C4-2B (cell line): Measurements from ENCODE around the gene CFAP126.

Experiments
- ZFX ChIP-seq: fragments of 450-650 bp; IDR thresholded peaks from 2 replicates; pipeline ENCODE4 v1.6.1; 2017
- TF ChIP-seq, protein P1 (sequence below): fragments of 450-650 bp; conservative IDR thresholded peaks from 2 replicates; pipeline ENCODE4 v1.5.1; 2017; ENCODE audit warnings: mild to moderate bottlenecking

DNA sequence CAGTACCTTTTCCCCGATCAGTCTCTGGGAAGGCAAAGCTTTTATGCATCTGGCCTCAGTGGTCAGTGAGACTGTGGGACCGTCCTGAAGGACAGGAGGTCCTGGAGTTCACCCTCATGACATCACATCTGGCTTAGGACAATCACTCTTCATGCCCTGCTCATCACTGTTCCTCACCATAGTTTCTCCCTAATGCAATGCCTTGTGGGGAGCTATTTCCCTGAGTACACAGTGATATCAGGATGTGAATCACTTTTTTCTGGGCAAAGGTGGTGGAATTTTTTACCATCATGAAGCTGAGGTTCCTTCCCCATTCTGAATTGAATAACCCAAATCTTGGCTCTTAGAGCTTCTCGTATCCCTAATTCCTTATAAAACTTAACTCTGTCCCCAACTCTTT lies 34.8 kb upstream of the CFAP126 start:
- TF ChIP-seq, protein P1, sequence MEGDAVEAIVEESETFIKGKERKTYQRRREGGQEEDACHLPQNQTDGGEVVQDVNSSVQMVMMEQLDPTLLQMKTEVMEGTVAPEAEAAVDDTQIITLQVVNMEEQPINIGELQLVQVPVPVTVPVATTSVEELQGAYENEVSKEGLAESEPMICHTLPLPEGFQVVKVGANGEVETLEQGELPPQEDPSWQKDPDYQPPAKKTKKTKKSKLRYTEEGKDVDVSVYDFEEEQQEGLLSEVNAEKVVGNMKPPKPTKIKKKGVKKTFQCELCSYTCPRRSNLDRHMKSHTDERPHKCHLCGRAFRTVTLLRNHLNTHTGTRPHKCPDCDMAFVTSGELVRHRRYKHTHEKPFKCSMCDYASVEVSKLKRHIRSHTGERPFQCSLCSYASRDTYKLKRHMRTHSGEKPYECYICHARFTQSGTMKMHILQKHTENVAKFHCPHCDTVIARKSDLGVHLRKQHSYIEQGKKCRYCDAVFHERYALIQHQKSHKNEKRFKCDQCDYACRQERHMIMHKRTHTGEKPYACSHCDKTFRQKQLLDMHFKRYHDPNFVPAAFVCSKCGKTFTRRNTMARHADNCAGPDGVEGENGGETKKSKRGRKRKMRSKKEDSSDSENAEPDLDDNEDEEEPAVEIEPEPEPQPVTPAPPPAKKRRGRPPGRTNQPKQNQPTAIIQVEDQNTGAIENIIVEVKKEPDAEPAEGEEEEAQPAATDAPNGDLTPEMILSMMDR, result no peak
- TF ChIP-seq ZFX, result no peak
